HG03571 (cell line): ENCODE results near the gene DCTD.

Experiments used
- ATAC-seq: cut with Tn5 transposase; IDR thresholded peaks from one replicate; pipeline ENCODE4 v1.9.1; 2021; ENCODE audit not compliant: unreplicated experiment

Gene DCTD

GRCh38 chr4:182873726-182874125, 43.5 kb downstream of the DCTD start:
- ATAC-seq, result no peak

GRCh38 chr4:182873289-182873688, 43.9 kb downstream of the DCTD start:
- ATAC-seq, result no peak

GRCh38 chr4:182872886-182873285, 44.3 kb downstream of the DCTD start:
- no peak for ATAC-seq

- no peak for ATAC-seq
Observed at GRCh38 chr4:182871616-182872015, 45.6 kb downstream of the DCTD start.

- no peak for ATAC-seq
Observed at GRCh38 chr4:182869697-182870096, 47.5 kb downstream of the DCTD start.

DNA sequence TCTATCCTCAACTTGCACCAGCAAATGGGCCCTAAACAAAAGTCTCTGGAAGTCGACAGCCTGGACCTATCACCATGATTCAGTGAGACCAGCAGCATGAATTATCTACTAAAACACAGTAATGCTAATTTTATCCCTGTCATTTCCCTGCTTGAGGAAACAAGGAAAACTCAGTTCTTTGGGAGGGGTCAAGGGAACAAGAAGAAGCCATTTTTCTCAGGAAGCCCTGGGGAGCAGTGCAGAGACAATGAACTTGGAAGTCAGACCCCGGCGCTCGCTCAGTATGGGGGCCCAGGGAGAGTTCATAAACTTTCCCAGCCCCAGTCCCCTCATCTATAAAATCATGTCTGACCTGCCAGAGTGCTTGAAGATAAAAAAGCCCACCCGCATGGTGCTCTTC, 50.4 kb downstream of the DCTD start:
- no peak for ATAC-seq

GRCh38 chr4:182863501-182863900, 53.7 kb downstream of the DCTD start:
- ATAC-seq, result no peak

- no peak for ATAC-seq
Observed at GRCh38 chr4:182862921-182863320, 54.3 kb downstream of the DCTD start.

DNA sequence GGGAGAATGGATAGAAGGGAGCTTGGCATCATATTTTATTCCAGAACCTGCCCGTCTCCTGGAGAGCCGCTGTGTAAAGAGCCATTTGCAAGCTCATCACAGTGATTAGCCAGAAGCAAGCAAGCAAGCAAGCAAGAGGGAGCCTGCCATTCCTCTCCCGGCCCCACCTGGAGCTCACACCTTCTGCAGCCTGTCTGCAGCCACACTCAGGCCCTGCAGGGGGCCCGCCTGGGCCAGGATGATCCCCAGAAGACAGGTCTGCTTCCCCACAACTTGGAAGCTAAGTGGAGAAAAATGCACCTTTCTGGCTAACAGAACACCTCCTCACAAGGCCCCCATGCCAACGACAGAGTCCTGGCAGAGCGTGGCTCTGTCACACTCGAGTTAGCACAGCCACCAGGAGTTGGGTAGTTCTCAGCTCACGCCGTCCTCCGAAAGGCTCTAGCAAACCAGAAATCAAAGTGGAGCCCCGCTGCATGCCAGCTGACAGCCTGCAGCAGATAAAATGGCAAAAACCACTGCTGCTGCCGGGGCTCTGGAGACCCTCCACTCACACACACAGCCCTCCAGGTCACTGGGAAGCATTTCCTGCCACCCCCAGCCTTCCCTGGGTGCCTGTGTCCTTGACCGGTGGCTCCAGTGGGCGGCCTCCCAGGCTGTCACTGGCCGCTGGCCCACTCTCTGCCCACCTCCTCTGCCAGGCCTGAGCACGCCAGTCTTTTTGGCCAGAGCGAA, 54.9 kb downstream of the DCTD start:
- no peak for ATAC-seq

GRCh38 chr4:182861346-182861745, 55.8 kb downstream of the DCTD start:
- ATAC-seq, result no peak

GRCh38 chr4:182859730-182860129, 57.5 kb downstream of the DCTD start:
- no peak for ATAC-seq

DNA sequence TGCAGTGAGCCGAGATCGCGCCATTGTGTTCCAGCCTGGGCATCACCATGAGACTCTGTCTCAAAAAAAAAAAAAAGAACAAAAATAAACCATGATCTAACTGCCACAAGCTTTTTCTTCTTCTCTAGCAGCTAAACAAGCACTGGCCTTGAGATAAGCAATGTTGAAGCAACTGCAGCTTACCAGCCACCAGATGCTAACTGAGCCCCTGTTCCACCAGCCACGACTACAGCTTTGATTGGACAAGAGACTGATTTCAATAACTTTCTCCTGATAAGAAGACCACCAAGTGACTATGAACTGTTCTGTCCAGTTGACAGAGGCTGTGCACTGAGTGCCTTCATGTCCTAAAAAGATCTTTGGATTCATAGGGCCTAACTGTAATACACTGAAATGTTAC, 58.5 kb downstream of the DCTD start:
- no peak for ATAC-seq

GRCh38 chr4:182856862-182857261, 60.3 kb downstream of the DCTD start:
- ATAC-seq, result no peak

- no peak for ATAC-seq
Observed at GRCh38 chr4:182855877-182856276, 61.3 kb downstream of the DCTD start.

GRCh38 chr4:182855312-182855711, 61.9 kb downstream of the DCTD start:
- ATAC-seq, result no peak

GRCh38 chr4:182854466-182854865, 62.7 kb downstream of the DCTD start:
- ATAC-seq, result no peak

DNA sequence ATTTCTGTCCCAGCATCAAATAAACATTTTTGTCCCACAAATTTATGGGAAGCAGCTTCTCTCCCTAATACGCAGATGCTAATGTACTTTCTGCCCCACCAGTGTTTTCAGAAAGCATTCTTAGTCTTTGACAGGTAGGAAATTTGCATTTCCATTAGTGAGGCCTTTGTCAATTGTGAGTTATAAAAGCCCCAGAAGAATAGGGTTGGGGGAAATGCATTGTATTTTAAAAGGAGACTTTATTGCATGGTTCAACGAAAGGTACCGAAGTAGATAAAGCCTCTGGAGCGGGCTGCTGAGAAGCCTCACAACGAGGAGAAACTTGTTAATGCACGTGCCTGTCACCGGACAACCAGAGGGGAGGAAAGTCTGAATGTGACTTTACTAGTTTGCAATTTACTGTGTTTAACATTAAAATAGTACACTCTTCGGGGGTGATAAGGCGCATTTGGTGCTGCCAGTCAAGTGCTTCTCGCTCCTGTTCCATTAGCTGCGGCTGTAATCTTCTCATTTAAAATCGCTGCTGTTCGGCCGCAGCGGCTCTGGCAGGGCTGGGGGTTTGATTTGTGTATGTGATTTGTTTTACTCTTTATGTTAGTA, 63.4 kb downstream of the DCTD start:
- no peak for ATAC-seq

DNA sequence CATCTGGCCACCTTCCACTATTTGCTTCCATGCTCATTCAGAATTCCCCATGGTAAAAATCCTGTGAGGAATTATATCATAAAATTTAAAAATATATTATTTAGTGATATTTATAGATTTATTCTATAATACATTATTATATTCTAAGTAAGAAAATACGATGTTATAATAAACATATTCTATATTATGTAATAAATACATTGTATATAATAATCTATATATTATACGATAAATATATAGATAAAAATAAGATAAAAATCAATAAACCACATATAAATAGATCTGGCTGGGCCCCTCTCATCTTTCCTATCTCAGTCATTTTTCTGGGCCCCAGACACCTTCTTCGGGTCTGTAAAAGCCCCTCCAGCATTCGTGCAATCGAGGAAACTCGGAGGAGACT, 68.5 kb downstream of the DCTD start:
- no peak for ATAC-seq

DNA sequence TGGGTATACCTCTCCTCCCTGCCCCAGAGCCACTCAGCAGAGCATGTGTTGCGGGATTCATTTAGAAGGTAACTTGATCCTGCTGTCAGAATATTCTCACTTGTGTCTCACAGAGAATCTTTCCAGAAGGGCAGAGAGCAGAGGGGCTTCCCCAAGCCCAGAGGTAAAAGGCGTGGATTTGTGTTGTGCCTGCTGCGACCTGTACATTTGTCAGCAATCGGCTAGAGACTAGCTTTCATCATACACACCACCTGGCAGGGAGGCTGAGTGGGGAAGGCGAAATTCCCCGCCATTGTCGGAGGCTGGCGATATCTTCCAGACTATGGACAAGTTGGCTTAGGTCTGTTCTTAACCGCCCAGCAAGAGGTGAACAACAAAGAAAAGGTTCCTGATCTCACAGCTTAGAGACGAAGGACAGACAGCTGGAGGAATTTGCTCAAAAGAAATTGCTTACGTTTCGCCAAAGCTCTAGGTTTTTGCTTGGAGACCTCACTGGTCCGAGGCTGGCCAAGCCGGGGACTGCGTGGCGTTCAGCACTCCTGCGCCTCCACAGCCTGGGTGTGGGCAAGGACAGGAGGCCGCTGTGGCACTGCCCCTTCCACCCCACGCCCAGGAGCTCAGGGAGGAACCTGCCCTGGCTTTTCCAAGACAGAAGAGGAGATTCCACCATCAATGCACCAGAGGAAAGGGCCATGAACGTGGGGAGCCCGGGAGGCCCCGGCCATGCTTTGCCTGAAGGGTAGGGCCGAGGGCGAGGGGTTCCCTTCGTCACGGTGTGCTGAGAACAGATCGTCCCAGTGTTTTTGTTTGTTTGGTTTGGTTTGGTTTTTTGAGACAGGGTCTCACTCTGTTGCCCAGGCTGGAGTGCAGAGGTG, 69.4 kb downstream of the DCTD start:
- ATAC-seq, result no peak

DNA sequence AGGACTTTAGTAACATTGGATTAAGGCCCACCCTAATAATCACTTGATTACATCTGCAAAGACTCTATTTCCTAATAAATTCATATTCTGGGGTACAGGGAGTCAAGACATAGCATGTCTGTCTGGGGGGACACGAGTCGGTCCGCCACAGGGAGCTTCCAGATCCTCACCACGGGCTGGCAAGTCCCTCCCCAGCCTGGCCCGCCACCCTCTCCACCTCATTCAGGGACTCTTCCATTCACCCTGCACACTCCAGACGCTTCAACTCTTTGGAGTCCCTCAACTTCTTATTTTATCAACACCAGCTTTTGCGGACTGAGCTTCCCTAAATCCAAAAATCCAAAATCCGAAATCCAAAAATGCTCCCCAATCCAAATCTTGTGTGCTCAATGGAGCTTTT, 71.2 kb downstream of the DCTD start:
- no peak for ATAC-seq

- ATAC-seq, result no peak
Observed at GRCh38 chr4:182845618-182846017, 71.6 kb downstream of the DCTD start.

- no peak for ATAC-seq
Observed at GRCh38 chr4:182843808-182844325, 73.3 kb downstream of the DCTD start.
